Activated T-helper 1 cell treated with anti-CD3 and anti-CD28 coated beads, Interleukin-12 subunit alpha, Interleukin-12 subunit beta, Interleukin-2, Interleukin-4 antibody, amounts not matched to agents 30 ng/mL and 10 ng/mL and 1 ng/mL, durations not matched to agents 14 hours and 24 hours and 36 hours (primary cell): Measurements from ENCODE around the gene MIB2. TPM values are rescaled to one million over a fixed set of nuclear protein-coding genes. Genes with fewer than 3 reads are reported as not detected.
"Not testable (repeated sequence)": the region's sequence is repeated elsewhere in the genome, so short reads cannot be mapped to it uniquely, and the experiment has no call there.

ENCODE experiments used
- DNase-seq: peaks from one replicate; pipeline ENCODE4 v3.0.0; 2021; ENCODE audit warnings: low spot score
- H3K27ac Mint-ChIP-seq: one replicate; pipeline ENCODE4 v1.8.0; 2021; ENCODE audit warnings: mild to moderate bottlenecking, mixed read lengths
- H3K27me3 Mint-ChIP-seq: one replicate; pipeline ENCODE4 v1.8.0; 2022; ENCODE audit warnings: mild to moderate bottlenecking, moderate library complexity, mixed read lengths; ENCODE audit not compliant: insufficient read depth
- H3K36me3 Mint-ChIP-seq: one replicate; pipeline ENCODE4 v1.8.0; 2021; ENCODE audit warnings: low read depth, mixed read lengths
- H3K4me1 Mint-ChIP-seq: one replicate; pipeline ENCODE4 v1.8.0; 2021; ENCODE audit warnings: low read depth, mixed read lengths
- H3K4me3 Mint-ChIP-seq: one replicate; pipeline ENCODE4 v1.8.0; 2021; ENCODE audit warnings: mild to moderate bottlenecking, moderate library complexity, mixed read lengths
- H3K9me3 Mint-ChIP-seq: one replicate; pipeline ENCODE4 v1.8.0; 2021; ENCODE audit warnings: mixed read lengths
- intact Hi-C: fragments of 100-400 bp; cut with micrococcal nuclease; formaldehyde crosslinking; loops from one replicate; pipeline ENCODE4 v1.15.1; 2024
- total RNA-seq: library from RNA; stranded (reverse); gene quantifications from 2 replicates; pipeline ENCODE4 v1.2.3, GENCODE V29; 2022

The MIB2 gene
- total RNA-seq, 1 donor from 2014 or later, result 29.5 TPM

- no peak for DNase-seq
- H3K4me1 Mint-ChIP-seq, result no peaks in the 10 kb centered on the region
- H3K9me3 Mint-ChIP-seq, result no peaks in the 10 kb centered on the region
- no peaks in the 10 kb centered on the region for H3K36me3 Mint-ChIP-seq
- H3K27me3 Mint-ChIP-seq, result no peaks in the 10 kb centered on the region
- no peak overlapping the region for H3K4me3 Mint-ChIP-seq
- H3K27ac Mint-ChIP-seq, result no peak overlapping the region
- intact Hi-C loops, result no loop called here
Observed at GRCh38 chr1:1591452-1591851, 23.8 kb upstream of the MIB2 start.

DNA sequence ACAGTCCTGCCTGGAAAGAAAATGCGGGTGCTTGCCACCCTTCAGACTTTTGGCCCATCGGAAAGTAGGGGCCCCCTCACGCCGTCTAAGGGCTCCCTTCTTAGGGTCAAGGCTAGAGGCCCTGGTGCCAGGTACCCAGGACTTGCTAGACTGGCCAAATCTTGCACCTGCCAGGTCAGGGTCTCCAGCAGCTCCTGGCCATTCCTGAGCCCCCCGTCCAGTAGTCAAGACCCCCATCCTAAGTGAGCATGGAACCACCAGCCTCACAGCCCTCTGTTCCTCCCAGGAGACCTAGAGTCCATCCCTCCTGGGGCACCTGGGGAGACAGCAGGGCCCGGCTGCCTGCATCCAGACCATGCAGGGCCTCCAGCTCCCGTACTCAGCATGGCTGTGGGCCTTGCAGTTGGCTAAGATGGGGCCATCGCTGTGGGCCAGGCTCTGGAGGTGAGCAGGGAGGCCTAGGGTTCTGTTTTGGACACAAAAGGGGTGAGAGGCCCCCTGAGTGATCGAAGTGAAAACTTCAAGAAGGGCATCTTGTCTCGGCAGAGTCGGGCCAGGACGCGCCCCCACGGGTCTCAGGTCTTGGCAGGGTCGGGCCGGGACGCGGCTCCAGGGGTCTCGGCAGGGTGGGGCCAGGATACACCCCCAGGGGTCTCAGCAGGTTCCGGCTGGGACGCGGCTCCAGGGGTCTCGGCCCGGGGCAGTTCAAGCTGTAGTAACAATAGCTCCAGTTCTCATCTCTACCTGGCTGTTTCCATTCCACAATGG is 21.3 kb upstream of the MIB2 start:
- no peaks in the 10 kb centered on the region for H3K4me1 Mint-ChIP-seq
- H3K27me3 Mint-ChIP-seq, result peaks cover 3% of the 10 kb centered on the region
- H3K27ac Mint-ChIP-seq, result no peak overlapping the region
- intact Hi-C loops, result no loop called here
- no peak overlapping the region for H3K4me3 Mint-ChIP-seq
- no peaks in the 10 kb centered on the region for H3K36me3 Mint-ChIP-seq
- no peaks in the 10 kb centered on the region for H3K9me3 Mint-ChIP-seq
- DNase-seq, result no peak

GRCh38 chr1:1594602-1595260 is 20.6 kb upstream of the MIB2 start:
- no peak for DNase-seq

GRCh38 chr1:1595341-1595740 is 20.0 kb upstream of the MIB2 start:
- H3K4me1 Mint-ChIP-seq, H3K27me3 Mint-ChIP-seq, H3K9me3 Mint-ChIP-seq, H3K27ac Mint-ChIP-seq, DNase-seq, H3K36me3 Mint-ChIP-seq, H3K4me3 Mint-ChIP-seq, intact Hi-C loops: not testable (repeated sequence)

More at GRCh38 chr1:1594602-1595260, 20.6 kb upstream of the MIB2 start:
- H3K9me3 Mint-ChIP-seq, result no peaks in the 10 kb centered on the region
- no peaks in the 10 kb centered on the region for H3K36me3 Mint-ChIP-seq
- H3K27me3 Mint-ChIP-seq, result peaks cover 3% of the 10 kb centered on the region
- no peak overlapping the region for H3K27ac Mint-ChIP-seq
- intact Hi-C loops, result no loop called here
- no peaks in the 10 kb centered on the region for H3K4me1 Mint-ChIP-seq
- H3K4me3 Mint-ChIP-seq, result no peak overlapping the region

- Mint-ChIP-seq H3K27me3 (peaks cover 3% of the 10 kb centered on the region), H3K36me3 (no peaks in the 10 kb centered on the region), H3K27ac (no peak overlapping the region), H3K4me3 (no peak overlapping the region), H3K9me3 (no peaks in the 10 kb centered on the region), H3K4me1 (no peaks in the 10 kb centered on the region)
- DNase-seq, result no peak
- intact Hi-C loops, result no loop called here
Observed at GRCh38 chr1:1596493-1597274, 18.6 kb upstream of the MIB2 start.

- DNase-seq, result no peak
Observed at GRCh38 chr1:1597275-1597930, 17.9 kb upstream of the MIB2 start.

GRCh38 chr1:1598051-1598719 is 17.1 kb upstream of the MIB2 start:
- peak overlapping the region; percentile 82 for H3K4me3 Mint-ChIP-seq
- H3K27me3 Mint-ChIP-seq, result peaks cover 3% of the 10 kb centered on the region
- no peaks in the 10 kb centered on the region for H3K36me3 Mint-ChIP-seq
- H3K4me1 Mint-ChIP-seq, result no peaks in the 10 kb centered on the region
- no peaks in the 10 kb centered on the region for H3K9me3 Mint-ChIP-seq
- no peak for DNase-seq
- no peak overlapping the region for H3K27ac Mint-ChIP-seq
- intact Hi-C loops, result no loop called here

More at GRCh38 chr1:1597275-1597930, 17.9 kb upstream of the MIB2 start:
- Mint-ChIP-seq H3K9me3 (no peaks in the 10 kb centered on the region), H3K27ac (no peak overlapping the region), H3K4me3 (peak overlapping the region; percentile 59), H3K36me3 (no peaks in the 10 kb centered on the region), H3K27me3 (peaks cover 3% of the 10 kb centered on the region), H3K4me1 (no peaks in the 10 kb centered on the region)
- intact Hi-C loops, result no loop called here

DNA sequence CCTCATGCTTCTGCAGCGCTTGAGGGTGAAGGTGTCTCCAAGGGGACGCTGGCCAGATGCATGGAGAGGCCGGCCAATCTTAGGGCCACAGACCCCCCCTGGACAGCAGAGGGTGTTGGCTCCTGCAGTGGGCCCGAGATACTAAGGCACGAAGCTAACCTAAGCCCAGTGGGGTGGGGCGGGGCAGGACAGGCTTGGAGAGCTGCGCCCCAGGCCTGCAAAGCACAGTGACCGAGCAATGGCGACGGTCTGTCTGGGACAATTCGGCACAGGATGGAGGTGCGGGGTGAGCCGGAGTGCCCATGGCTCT is 16.6 kb upstream of the MIB2 start:
- no peak for DNase-seq
- Mint-ChIP-seq H3K27ac (peak overlapping the region; percentile 40), H3K4me3 (peak overlapping the region; percentile 82), H3K4me1 (no peaks in the 10 kb centered on the region), H3K36me3 (no peaks in the 10 kb centered on the region), H3K27me3 (peaks cover 3% of the 10 kb centered on the region), H3K9me3 (no peaks in the 10 kb centered on the region)
- intact Hi-C loops, result no loop called here

GRCh38 chr1:1599030-1599934 is 16.0 kb upstream of the MIB2 start:
- DNase-seq, result peak; percentile 37
- intact Hi-C loops, result no loop called here
- Mint-ChIP-seq H3K4me1 (no peaks in the 10 kb centered on the region), H3K9me3 (no peaks in the 10 kb centered on the region), H3K27ac (peak overlapping the region; percentile 62), H3K36me3 (no peaks in the 10 kb centered on the region), H3K27me3 (peaks cover 3% of the 10 kb centered on the region), H3K4me3 (peak overlapping the region; percentile 82)

GRCh38 chr1:1599935-1600860 is 15.1 kb upstream of the MIB2 start, which contains the start of gene FNDC10:
Gene FNDC10, minus strand, starts transcription at chr1:1600135. Its CDS starts 120 bp downstream, at chr1:1600015.
- Mint-ChIP-seq H3K27me3 (peaks cover 3% of the 10 kb centered on the region), H3K4me1 (no peaks in the 10 kb centered on the region), H3K9me3 (no peaks in the 10 kb centered on the region), H3K27ac (peak within 1 kb of the TSS; percentile 62), H3K36me3 (no peaks in the 10 kb centered on the region), H3K4me3 (peak within 1 kb of the TSS; percentile 82)
- intact Hi-C loops, result no loop called here
- no peak for DNase-seq
